GM13976 (cell line): ENCODE measurements around the gene SPATA9.
"Not testable (repeated sequence)": the region's sequence is repeated elsewhere in the genome, so short reads cannot be mapped to it uniquely, and the experiment has no call there.

Experiments used
- DNase-seq: peaks from one replicate; pipeline ENCODE4 v3.0.0; 2012; ENCODE audit warnings: low spot score
- in situ Hi-C: fragments of 300-500 bp; cut with MboI; formaldehyde crosslinking; loops from one replicate; pipeline ENCODE4 v1.12.0; 2022; ENCODE audit warnings: low sequenced_read_pairs, mixed read lengths, inconsistent platforms; ENCODE audit not compliant: unreplicated experiment
- TF ChIP-seq, protein P1 (sequence below): IDR thresholded peaks from 2 replicates; pipeline ENCODE4 v1.5.1; 2012; ENCODE audit warnings: borderline replicate concordance, mild to moderate bottlenecking; ENCODE audit not compliant: insufficient read depth; ENCODE audit errors: extremely low read depth, missing control alignments, control extremely low read depth

Gene SPATA9

DNA sequence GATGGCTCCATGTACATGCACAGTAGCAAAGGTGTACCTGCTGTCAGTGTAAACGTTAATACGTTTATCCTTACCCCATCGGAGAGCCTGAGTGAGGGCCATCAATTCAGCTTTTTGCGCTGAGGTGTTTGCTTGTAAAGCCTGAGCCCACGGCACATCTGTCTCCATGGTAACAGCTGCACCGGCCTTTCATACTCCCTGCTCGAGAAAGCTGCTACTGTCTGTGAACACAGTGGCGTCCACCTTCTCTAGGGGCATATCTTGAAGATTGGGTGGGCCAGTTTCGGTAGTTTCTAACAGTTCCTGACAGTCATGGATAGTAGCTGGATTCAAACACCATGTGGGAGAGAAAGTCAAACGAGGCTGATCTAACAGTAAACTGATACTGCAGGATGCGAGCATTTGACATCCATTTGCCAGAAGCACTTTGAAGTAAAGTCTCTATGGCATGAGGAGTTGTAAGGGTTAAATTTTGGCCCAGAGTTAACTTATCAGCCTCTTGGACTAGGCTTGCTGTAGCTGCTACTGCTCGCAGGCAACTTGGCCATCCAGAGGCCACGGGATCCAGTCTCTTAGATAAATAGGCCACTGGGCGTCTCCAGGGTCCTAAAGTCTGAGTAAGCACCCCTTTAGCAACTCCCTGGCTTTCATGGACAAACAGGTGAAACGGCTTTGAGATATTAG lies 27.3 kb upstream of the SPATA9 start:
- no peak for DNase-seq
- TF ChIP-seq, protein P1, sequence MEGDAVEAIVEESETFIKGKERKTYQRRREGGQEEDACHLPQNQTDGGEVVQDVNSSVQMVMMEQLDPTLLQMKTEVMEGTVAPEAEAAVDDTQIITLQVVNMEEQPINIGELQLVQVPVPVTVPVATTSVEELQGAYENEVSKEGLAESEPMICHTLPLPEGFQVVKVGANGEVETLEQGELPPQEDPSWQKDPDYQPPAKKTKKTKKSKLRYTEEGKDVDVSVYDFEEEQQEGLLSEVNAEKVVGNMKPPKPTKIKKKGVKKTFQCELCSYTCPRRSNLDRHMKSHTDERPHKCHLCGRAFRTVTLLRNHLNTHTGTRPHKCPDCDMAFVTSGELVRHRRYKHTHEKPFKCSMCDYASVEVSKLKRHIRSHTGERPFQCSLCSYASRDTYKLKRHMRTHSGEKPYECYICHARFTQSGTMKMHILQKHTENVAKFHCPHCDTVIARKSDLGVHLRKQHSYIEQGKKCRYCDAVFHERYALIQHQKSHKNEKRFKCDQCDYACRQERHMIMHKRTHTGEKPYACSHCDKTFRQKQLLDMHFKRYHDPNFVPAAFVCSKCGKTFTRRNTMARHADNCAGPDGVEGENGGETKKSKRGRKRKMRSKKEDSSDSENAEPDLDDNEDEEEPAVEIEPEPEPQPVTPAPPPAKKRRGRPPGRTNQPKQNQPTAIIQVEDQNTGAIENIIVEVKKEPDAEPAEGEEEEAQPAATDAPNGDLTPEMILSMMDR, result no peak
- in situ Hi-C loops, result no loop called here

DNA sequence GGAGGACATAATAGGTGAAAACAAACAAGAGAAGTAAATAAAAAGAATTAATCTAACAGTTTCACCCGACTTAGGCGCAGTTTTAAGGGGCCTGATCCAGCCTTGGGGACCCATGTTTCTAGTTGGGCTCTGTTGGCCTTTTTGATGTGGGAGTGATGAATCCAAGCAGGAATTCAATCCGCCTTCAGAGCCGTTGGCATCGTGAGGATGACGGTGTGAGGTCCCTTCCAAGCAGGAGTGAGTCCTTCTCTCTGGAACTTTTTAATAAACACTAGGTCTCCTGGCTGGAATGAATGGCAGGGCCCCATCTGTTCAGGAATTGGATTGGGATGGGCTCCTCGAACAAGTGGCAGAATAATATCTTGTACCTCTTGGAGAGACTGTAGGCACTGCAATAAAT lies 26.1 kb upstream of the SPATA9 start:
- in situ Hi-C loops, result no loop called here

DNA sequence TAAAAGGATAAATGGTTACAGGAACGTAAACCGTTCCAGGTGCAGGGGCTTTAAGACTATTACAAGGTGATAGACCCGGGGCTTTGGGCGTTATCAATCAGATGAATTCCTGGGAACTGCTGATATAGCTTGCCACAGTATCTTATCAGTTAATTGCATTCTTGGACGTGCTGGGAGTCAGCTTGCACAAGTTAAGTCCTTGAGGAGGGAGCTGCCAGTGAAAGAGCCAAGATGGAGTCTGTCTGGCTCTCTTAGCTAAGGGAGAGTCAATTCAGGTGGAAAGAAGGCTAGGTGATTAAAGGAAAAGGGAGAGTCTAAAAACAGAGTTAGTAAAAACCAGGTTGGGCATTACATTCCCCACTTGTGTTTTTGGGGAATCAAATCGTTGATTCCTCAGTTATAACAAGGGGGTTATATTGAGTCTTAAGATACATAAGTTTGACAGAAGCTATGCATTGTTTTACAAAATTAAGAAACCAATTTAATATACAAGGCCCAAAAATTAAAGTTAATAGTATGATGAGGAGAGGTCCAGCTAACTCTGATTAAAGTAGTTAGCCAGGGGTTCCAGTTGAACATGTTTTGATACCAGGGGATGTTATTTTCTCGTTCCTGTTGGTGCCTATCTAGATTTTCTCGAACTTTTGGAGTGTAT lies 24.9 kb upstream of the SPATA9 start:
- in situ Hi-C loops, DNase-seq: not testable (repeated sequence)

More for the DNA sequence above, 26.1 kb upstream of the SPATA9 start:
- TF ChIP-seq, protein P1, result no peak
- no peak for DNase-seq

DNA sequence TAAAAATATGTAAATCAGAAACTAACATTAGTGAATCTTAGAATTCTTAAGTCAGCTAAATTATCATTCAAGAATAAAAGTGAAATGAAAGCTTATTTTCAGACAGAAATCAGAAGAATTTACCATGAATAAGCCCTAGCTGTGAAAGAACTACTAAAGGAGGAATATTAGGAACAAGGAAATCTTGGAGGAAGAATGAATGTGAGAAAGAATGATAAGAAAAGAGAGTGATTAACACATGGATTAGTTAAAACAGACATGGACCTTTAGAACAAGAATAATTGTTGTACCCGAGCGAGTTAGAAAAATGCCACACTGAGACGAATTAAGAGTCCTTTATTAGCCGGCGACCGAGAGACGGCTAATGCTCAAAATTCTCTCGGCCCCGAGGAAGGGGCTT lies 24.3 kb upstream of the SPATA9 start:
- TF ChIP-seq, protein P1, result no peak
- no peak for DNase-seq
- in situ Hi-C loops, result no loop called here

DNA sequence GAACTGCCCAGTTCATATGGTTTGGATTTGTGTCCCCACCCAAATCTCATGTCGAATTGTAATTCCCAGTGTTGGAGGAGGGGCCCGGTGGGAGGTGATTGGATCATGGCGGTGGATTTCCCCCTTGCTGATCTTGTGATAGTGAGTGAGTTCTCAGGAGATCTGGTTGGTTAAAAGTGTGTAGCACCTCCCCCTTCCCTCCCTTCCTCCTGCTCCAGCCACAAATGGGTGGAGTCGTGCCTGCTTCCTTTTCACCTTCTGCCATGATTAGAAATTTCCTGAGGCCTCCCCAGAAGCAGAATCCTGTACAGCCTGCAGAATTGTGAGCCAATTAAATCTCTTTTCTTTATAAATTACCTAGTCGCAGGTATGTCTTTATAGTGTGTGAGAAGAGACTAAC lies 23.4 kb upstream of the SPATA9 start:
- in situ Hi-C loops, DNase-seq: not testable (repeated sequence)

DNA sequence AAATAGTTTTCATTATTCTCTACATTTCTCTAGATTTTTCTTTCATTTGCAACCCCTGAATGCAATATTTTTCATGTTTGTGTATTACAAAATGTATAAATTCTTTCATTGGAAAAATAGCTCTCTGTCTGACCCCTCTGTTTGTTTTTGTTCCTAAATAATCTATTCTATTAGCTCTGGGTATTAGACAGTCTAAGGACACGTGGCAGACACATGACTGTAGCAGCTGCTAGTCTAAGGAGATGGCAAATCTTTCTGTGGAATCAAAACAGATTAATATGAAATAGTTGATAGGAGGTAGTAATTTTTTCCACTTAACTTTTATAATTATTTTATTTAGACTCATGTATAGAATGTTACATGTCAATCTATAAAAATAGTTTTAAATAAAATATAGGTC lies 21.4 kb upstream of the SPATA9 start:
- DNase-seq, result no peak
- TF ChIP-seq, protein P1, result no peak
- in situ Hi-C loops, result no loop called here

DNA sequence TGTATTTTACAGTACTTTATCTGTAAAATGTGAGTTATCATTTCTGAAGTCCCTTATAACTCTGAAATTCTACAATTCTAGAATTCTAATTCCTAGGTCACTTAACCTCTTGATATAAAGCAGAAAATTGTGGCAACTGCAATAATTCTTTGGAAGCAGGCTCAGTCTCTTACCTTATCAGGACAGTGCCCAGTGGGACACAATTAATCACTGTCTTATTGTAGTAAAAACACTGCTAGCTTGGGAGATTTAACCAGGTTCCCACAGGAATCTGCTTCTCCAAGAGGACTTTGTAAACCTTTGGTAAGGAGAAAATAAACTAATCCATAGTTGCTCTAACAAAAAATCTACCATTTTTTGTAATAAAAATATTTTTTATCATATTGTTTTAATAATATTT lies 18.3 kb upstream of the SPATA9 start:
- in situ Hi-C loops, result no loop called here
- no peak for DNase-seq
- TF ChIP-seq, protein P1, result no peak
